Lower lobe of right lung (tissue), 2 donors: ENCODE measurements around the gene UCN2. TPM values are rescaled to one million over a fixed set of nuclear protein-coding genes. Genes with fewer than 3 reads are reported as not detected.
A peak's percentile ranks its signal among the peaks of the same experiment; 100 is the strongest.

ENCODE experiments used
- ATAC-seq, 2 donors: fragments of 200-7000 bp; cut with Tn5 transposase; one replicate each; pipeline ENCODE4 v1.9.1; 2020 to 2022; ENCODE audit warnings: mild to moderate bottlenecking in 2 of 2, moderate library complexity in 2 of 2
- DNase-seq: peaks from one replicate; pipeline ENCODE4 v3.0.0-alpha.2; 2020
- H3K27ac ChIP-seq: fragments of 200-600 bp; one replicate; pipeline ENCODE4 v1.8.0; 2022
- H3K27me3 ChIP-seq: fragments of 200-600 bp; one replicate; pipeline ENCODE4 v1.8.0; 2022; ENCODE audit warnings: low read depth
- H3K36me3 ChIP-seq: fragments of 200-600 bp; one replicate; pipeline ENCODE4 v1.8.0; 2022; ENCODE audit warnings: mild to moderate bottlenecking
- H3K4me1 ChIP-seq: fragments of 200-600 bp; one replicate; pipeline ENCODE4 v1.8.0; 2022
- H3K4me3 ChIP-seq: fragments of 200-600 bp; one replicate; pipeline ENCODE4 v1.8.0; 2022; ENCODE audit warnings: mild to moderate bottlenecking
- H3K9me3 ChIP-seq: fragments of 200-600 bp; one replicate; pipeline ENCODE4 v1.8.0; 2022
- CTCF ChIP-seq: fragments of 200-600 bp; IDR thresholded peaks from one replicate; pipeline ENCODE4 v1.8.0; 2022; ENCODE audit warnings: antibody characterized with exemption, mild to moderate bottlenecking
- intact Hi-C: fragments of 100-400 bp; cut with DNase I; formaldehyde crosslinking; loops from one replicate; pipeline ENCODE4 v1.11.0; 2022
- total RNA-seq: library from RNA; stranded (reverse); fragmentation: NEBNext Ultra II Directional; extraction: Animal tissue kit (Norgen Biotek cat#: 25700); gene quantifications from one replicate; pipeline ENCODE4 v1.2.1, GENCODE V29; 2021
- donor health status: DM: no; HTN: yes; CAD: no; lungs with severe emphysema.

UCN2 gene
- total RNA-seq, 1 donor from 2014 or later = 0.32 TPM

DNA sequence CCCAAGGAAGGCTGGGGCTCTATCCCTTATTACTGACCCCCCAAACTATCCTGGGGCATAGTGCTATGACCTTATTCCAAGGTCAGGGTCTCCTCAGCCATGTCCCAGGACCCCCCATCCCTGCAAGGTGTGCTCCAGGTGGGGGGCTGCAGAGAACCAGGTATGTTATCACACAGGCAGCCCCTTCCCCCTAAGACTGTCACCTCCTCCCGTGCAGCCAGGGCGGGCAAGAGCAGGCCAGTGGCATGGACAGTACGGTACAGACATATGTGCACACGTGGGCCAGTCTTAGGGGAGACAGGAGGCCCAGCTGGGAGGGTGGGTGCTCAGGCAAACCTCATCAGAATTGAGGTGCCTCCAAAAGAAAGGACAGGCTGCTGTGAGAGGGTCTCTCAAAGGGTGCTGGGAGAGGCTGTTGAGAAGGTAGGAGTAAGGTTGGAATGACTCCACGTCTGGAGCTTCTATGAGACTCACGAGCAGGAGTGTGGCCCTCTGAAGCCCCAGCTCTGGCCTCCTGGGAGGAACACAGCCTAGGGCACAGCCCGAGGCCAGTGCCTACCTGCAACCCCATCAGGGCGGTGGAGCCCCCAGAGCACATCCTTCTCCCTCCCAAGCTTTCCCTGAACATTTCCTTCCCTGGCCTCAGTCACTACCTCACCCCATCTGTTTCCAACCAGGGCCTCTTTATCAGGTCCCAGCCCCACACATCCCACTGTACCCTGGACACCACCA is 33.3 kb upstream of the UCN2 start:
- no peak overlapping the region for H3K4me3 ChIP-seq
- ATAC-seq (no peak), DNase-seq (no peak)
- H3K9me3 ChIP-seq = no peaks in the 10 kb centered on the region
- no peak for TF ChIP-seq CTCF
- no peaks in the 10 kb centered on the region for H3K4me1 ChIP-seq
- intact Hi-C loops = no loop called here
- H3K27me3 ChIP-seq = peaks cover 23% of the 10 kb centered on the region
- peaks cover 45% of the 10 kb centered on the region for H3K36me3 ChIP-seq
- H3K27ac ChIP-seq = no peak overlapping the region

GRCh38 chr3:48596157-48596556 is 32.6 kb upstream of the UCN2 start:
- intact Hi-C loops = no loop called here
- Histone ChIP-seq H3K36me3 (peaks cover 38% of the 10 kb centered on the region), H3K9me3 (no peaks in the 10 kb centered on the region), H3K4me3 (no peak overlapping the region), H3K27ac (no peak overlapping the region), H3K4me1 (no peaks in the 10 kb centered on the region), H3K27me3 (peaks cover 23% of the 10 kb centered on the region)
- DNase-seq (no peak), ATAC-seq (no peak)
- TF ChIP-seq CTCF = no peak

GRCh38 chr3:48595526-48596121 is 32.0 kb upstream of the UCN2 start:
- peak in 1 of 2 donors; percentile 9 for ATAC-seq
- Histone ChIP-seq H3K9me3 (no peaks in the 10 kb centered on the region), H3K36me3 (peaks cover 33% of the 10 kb centered on the region), H3K27ac (no peak overlapping the region), H3K4me1 (no peaks in the 10 kb centered on the region), H3K27me3 (peaks cover 23% of the 10 kb centered on the region), H3K4me3 (no peak overlapping the region)
- intact Hi-C loops = no loop called here
- TF ChIP-seq CTCF = no peak
- no peak for DNase-seq

DNA sequence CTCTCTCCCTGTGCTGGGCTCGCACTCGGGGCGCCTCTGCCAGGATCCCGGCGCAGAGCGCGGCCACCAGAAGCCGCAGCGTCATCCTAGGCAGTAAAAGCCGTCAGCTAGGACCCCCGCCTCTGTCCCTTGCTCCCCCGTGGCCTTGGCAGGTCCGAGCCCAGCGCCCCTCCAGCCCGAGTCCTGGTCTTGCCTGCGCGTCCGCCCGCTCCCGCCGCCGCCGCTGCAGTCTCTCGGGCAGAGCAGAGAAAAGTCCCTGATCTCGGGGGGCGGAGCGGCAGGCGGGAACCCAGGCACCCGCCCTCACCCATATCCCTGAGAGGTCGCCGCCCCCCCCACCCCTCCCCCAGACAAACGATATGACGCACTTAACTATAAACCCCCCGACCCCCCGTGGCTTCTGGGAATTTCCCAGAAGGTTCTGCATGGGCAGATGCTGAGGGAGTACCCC is 31.5 kb upstream of the UCN2 start, which contains the start of gene COL7A1:
Gene COL7A1 (minus strand): TSS at position 255 of the 451 bp plus-strand sequence. CDS start 170 bp downstream, at position 85.
- Histone ChIP-seq H3K27ac (no peak within 1 kb of the TSS), H3K4me3 (peak within 1 kb of the TSS; percentile 41), H3K27me3 (peaks cover 23% of the 10 kb centered on the region), H3K9me3 (no peaks in the 10 kb centered on the region), H3K36me3 (peaks cover 27% of the 10 kb centered on the region), H3K4me1 (no peaks in the 10 kb centered on the region)
- ATAC-seq = no peak
- intact Hi-C loops = no loop called here
- no peak for TF ChIP-seq CTCF
- no peak for DNase-seq

DNA sequence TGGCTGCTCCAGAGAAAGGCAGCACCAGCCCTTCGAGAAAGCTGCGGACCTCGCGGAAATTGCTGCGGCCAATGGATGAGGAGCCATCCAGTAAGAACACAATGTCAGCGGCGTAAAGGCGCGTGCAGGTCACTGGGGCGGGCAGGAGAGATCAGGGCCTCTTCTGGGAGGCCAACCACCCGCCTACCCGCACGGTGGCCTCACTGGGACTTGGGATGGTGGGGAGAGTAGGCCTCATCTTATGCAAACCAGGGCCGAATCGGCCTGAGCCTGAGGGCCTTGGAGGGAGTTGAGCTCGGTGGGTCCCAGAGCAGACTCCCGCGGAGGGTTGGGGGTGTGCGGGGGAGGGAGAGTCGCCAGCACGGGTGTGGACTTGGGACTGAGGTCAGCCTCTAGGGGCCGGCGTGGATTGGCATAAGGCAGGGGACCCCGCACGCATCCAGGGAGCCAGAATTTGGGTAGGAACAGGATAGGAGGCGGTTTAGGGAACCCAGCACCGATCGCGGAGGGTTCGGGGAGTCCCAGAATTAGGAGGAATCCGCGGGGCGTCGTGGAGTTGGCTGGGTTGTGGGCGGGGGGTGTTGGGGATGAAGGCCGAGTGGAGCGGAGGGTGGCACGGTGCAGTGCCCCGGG is 31.0 kb upstream of the UCN2 start:
- no peak overlapping the region for H3K27ac ChIP-seq
- peak overlapping the region; percentile 41 for H3K4me3 ChIP-seq
- ATAC-seq (no peak), DNase-seq (no peak)
- peaks cover 23% of the 10 kb centered on the region for H3K27me3 ChIP-seq
- peaks cover 22% of the 10 kb centered on the region for H3K36me3 ChIP-seq
- no peaks in the 10 kb centered on the region for H3K4me1 ChIP-seq
- intact Hi-C loops = no loop called here
- no peaks in the 10 kb centered on the region for H3K9me3 ChIP-seq
- TF ChIP-seq CTCF = no peak
